ENCODE results near the gene NLE1. TPM values are rescaled to one million over a fixed set of nuclear protein-coding genes. Genes with fewer than 3 reads are reported as not detected.

NLE1 gene
- total RNA-seq, 1 donor from 2014 or later, result 23.8 TPM

DNA sequence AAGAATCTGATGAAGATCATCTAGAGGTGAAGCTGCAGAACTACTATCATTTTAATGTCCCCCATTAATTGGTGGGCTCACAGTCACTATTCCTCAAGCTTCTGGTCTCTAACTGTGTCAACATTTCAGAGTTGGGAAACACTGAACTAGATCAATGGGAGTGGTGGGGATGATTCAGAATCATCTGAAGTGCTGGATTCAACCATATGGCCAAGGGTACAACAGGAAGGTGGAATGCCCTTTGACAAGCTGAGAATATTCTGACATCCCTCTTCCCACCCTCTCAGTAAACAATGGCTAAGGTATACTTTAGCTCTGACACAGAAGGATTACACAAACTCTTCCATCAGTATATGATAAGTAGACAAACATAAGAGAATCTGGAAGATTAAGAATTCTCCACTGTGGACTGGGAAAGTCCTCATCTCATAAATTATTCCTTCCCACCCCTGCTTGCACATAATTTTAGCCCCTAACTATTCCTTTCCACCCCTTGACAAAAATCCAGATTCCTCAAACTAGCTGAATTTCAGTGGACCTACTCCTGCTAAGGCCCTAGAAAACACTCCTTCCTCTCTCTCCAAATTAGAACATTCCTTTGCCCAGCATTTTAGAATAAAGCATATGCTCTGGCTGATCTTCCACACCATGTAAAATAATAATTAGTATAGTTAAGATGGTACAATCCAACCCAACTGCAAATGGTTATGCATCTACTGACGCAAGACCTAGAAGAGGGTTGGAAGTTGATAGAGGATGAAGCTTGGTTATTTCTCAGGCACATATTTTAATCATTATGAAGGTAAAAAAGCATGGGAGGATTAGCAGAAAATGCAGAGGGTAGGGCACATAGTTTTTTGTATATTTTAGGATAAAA, 62.3 kb downstream of the NLE1 start:
- H3K4me1 Mint-ChIP-seq, result peaks cover 18% of the 10 kb centered on the region
- no peaks in the 10 kb centered on the region for H3K27me3 Mint-ChIP-seq (ENCODE audit: low read depth)
- TF ChIP-seq, protein P1, sequence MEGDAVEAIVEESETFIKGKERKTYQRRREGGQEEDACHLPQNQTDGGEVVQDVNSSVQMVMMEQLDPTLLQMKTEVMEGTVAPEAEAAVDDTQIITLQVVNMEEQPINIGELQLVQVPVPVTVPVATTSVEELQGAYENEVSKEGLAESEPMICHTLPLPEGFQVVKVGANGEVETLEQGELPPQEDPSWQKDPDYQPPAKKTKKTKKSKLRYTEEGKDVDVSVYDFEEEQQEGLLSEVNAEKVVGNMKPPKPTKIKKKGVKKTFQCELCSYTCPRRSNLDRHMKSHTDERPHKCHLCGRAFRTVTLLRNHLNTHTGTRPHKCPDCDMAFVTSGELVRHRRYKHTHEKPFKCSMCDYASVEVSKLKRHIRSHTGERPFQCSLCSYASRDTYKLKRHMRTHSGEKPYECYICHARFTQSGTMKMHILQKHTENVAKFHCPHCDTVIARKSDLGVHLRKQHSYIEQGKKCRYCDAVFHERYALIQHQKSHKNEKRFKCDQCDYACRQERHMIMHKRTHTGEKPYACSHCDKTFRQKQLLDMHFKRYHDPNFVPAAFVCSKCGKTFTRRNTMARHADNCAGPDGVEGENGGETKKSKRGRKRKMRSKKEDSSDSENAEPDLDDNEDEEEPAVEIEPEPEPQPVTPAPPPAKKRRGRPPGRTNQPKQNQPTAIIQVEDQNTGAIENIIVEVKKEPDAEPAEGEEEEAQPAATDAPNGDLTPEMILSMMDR (IDR thresholded peaks at IDR 0.05; ENCODE audit: unreplicated experiment), result no peak
- H3K9me3 Mint-ChIP-seq, result no peaks in the 10 kb centered on the region
- no peak overlapping the region for H3K27ac Mint-ChIP-seq
- no peak for DNase-seq (ENCODE audit: low spot score in 2 of 2, unreplicated experiment in 2 of 2)
- H3K36me3 Mint-ChIP-seq, result no peaks in the 10 kb centered on the region
- H3K4me3 Mint-ChIP-seq, result no peak overlapping the region

Other genes with a start within 250 kb of the NLE1 start
- 3.2 to 3.5 TPM (median 3.3 TPM) in 3 replicates for gene CCT6B, start 180.8 kb downstream of the NLE1 start, total RNA-seq
- 17.2 to 18.5 TPM (median 17.9 TPM) in 3 replicates for gene ZNF830, start 180.8 kb downstream of the NLE1 start, total RNA-seq
- 84.4 to 93.1 TPM (median 92.2 TPM) in 3 replicates for gene LIG3, start 161.8 kb downstream of the NLE1 start, total RNA-seq
- gene RFFL, start 78.6 kb downstream of the NLE1 start, total RNA-seq, result 15.8 to 19.8 TPM (median 16.7 TPM) in 3 replicates
- gene RAD51D, start 22.4 kb downstream of the NLE1 start, total RNA-seq, result 12.0 to 17.2 TPM (median 14.8 TPM) in 3 replicates
- gene FNDC8, start 20.7 kb downstream of the NLE1 start, total RNA-seq, result not detected in 3 replicates
- gene UNC45B, start 5.5 kb upstream of the NLE1 start, total RNA-seq, result not detected in 3 replicates
- gene SLC35G3, start 52.1 kb upstream of the NLE1 start, total RNA-seq, result not detected in 3 replicates
- 46.2 to 50.0 TPM (median 46.9 TPM) in 3 replicates for gene SLFN5, start 100.8 kb upstream of the NLE1 start, total RNA-seq
- 34.1 to 37.7 TPM (median 36.9 TPM) in 3 replicates for gene SLFN11, start 231.3 kb upstream of the NLE1 start, total RNA-seq